Gastroesophageal sphincter (tissue), 4 donors: Measurements from ENCODE around the gene GLRA3. TPM values are rescaled to one million over a fixed set of nuclear protein-coding genes. Genes with fewer than 3 reads are reported as not detected.

Source experiments
- ATAC-seq: fragments of 150-250 bp; one replicate; pipeline ENCODE4 v1.9.1; 2016; ENCODE audit warnings: mild to moderate bottlenecking, moderate library complexity
- H3K27ac ChIP-seq, 4 donors: fragments of 200-600 bp; sonication (generic) in 3 of 4; 1 replicate in 3 of 4; 2 replicates in 1 of 4; pipeline ENCODE4 v1.5.1; 2016 to 2019
- H3K27me3 ChIP-seq: fragments of 200-600 bp; sonication (generic); one replicate; pipeline ENCODE4 v1.5.1; 2019
- H3K36me3 ChIP-seq, 2 donors: fragments of 200-600 bp; sonication (generic); one replicate each; pipeline ENCODE4 v1.5.1; 2019; ENCODE audit warnings: control low read depth in 1 of 2
- H3K4me1 ChIP-seq, 3 donors: fragments of 200-600 bp; sonication (generic); 1 replicate in 2 of 3; 2 replicates in 1 of 3; pipeline ENCODE4 v1.5.1; 2016 to 2019; ENCODE audit warnings: control low read depth in 2 of 3
- H3K4me3 ChIP-seq, 2 donors: fragments of 200-600 bp; sonication (generic); one replicate each; pipeline ENCODE4 v1.5.1; 2019; ENCODE audit warnings: mild to moderate bottlenecking in 1 of 2, moderate library complexity in 1 of 2
- H3K9me3 ChIP-seq, 3 donors: fragments of 200-600 bp; sonication (generic); one replicate each; pipeline ENCODE4 v1.5.1; 2017 to 2019; ENCODE audit warnings: control low read depth in 2 of 3
- EP300 ChIP-seq: sonication (generic); formaldehyde crosslinking; IDR thresholded peaks from one replicate; pipeline ENCODE4 v1.6.1; 2017; ENCODE audit warnings: antibody characterized with exemption, mild to moderate bottlenecking
- POLR2A ChIP-seq, 2 donors: fragments of 450-650 bp; IDR thresholded peaks; one replicate each; pipeline ENCODE4 v1.6.1; 2017; ENCODE audit warnings: antibody characterized with exemption in 2 of 2, mild to moderate bottlenecking in 2 of 2, moderate library complexity in 1 of 2
- POLR2AphosphoS5 ChIP-seq: sonication (generic); formaldehyde crosslinking; IDR thresholded peaks from one replicate; pipeline ENCODE4 v1.6.1; 2017; ENCODE audit warnings: antibody characterized with exemption
- WGBS, 2 donors: methylation state at CpG; one replicate each; pipeline ENCODE4 v1.1.5; 2018; ENCODE audit warnings: low coverage in 1 of 2; 5-methylcytosine and 5-hydroxymethylcytosine counted together
- total RNA-seq, 4 donors: library from RNA; depleted of rRNA; stranded (reverse); fragments of >200 nt; gene quantifications; one replicate each; pipeline ENCODE4 v1.1.0, GENCODE V29; 2016
- TF ChIP-seq, protein P1 (sequence below), 4 experiments: fragments of 200-600 bp in 2 of 4; fragments of 450-650 bp in 2 of 4; sonication (generic) in 1 of 4; IDR thresholded peaks; one replicate each; pipeline ENCODE4 v1.5.1; 2017 to 2019; ENCODE audit warnings: antibody characterized with exemption in 4 of 4, mild to moderate bottlenecking in 2 of 4, moderate library complexity in 2 of 4

The GLRA3 gene
- total RNA-seq, 4 donors from 2014 or later, result 0.13 TPM; not detected in 3

DNA sequence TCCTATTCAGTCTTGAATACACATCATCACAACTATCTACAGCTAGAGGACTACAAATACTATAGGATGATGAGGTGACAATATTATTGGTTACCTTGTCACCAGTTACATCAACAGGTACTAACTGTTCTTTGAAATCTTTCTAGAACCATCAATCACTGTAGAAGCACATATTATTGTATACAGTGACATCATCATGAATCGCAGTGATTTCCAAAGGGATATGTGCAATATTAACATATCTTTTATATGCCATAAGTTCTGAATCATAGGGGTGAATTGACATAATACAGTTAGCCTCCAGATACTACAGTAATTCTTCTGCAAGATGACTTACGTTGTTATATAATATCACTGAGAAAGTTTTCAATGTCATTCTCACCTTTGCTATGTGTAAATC is 201.6 kb downstream of the GLRA3 start:
- Histone ChIP-seq H3K36me3 (no peaks in the 10 kb centered on the region), H3K27ac (no peak overlapping the region), H3K4me3 (no peak overlapping the region), H3K9me3 (no peaks in the 10 kb centered on the region), H3K4me1 (peaks cover 0 to 18% (median 0%) of the 10 kb centered on the region in 3 donors), H3K27me3 (no peaks in the 10 kb centered on the region)
- TF ChIP-seq EP300, result no peak
- TF ChIP-seq, protein P1, sequence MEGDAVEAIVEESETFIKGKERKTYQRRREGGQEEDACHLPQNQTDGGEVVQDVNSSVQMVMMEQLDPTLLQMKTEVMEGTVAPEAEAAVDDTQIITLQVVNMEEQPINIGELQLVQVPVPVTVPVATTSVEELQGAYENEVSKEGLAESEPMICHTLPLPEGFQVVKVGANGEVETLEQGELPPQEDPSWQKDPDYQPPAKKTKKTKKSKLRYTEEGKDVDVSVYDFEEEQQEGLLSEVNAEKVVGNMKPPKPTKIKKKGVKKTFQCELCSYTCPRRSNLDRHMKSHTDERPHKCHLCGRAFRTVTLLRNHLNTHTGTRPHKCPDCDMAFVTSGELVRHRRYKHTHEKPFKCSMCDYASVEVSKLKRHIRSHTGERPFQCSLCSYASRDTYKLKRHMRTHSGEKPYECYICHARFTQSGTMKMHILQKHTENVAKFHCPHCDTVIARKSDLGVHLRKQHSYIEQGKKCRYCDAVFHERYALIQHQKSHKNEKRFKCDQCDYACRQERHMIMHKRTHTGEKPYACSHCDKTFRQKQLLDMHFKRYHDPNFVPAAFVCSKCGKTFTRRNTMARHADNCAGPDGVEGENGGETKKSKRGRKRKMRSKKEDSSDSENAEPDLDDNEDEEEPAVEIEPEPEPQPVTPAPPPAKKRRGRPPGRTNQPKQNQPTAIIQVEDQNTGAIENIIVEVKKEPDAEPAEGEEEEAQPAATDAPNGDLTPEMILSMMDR (IDR thresholded peaks at IDR 0.05), result no peak
- WGBS, 2 donors, result 56 to 100% methylated on average over 2 of the region's 2 CpGs
- ATAC-seq, result no peak

DNA sequence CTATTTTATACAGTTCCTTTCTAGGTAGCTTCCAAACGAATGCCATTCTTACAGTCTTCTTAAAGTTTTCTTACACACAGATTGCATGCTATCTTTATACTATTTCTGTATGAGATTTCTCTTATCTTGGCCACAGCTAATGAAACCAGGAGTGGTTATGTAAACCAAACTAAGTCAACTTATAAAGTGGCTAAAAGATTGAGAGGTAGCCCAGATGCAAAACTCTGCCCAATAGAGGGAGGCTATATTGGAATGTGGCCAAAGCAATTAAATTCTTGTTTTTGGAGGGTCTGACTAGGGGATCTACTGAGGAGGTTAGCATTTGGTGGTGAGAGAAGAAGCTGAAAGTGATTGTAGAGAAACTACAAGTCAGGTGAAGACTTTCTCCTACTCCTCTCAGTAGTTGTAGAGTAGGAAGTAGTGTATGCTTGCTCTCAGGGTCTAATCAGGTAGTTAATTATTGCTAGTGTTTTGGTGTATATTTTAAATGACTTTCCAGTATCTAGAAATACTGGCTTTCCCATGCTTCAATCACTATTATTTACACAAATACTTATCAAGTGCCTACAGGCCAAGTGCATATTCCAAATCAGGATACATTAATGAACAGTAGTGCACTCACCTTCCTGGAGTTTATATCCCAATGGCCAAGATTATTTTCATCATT is 202.6 kb downstream of the GLRA3 start:
- TF ChIP-seq EP300 (no peak), POLR2AphosphoS5 (no peak), POLR2A (IDR thresholded peaks at IDR 0.05) (no peak)
- TF ChIP-seq, protein P1 (IDR thresholded peaks at IDR 0.05), result no peak
- H3K27me3 ChIP-seq, result no peaks in the 10 kb centered on the region
- H3K4me3 ChIP-seq, result no peak overlapping the region
- H3K36me3 ChIP-seq, result no peaks in the 10 kb centered on the region
- peaks cover 0 to 18% (median 0%) of the 10 kb centered on the region in 3 donors for H3K4me1 ChIP-seq
- WGBS, 2 donors, result 42 to 50% methylated on average over 1 of the region's 1 CpG
- ATAC-seq, result no peak
- no peak overlapping the region for H3K27ac ChIP-seq
- H3K9me3 ChIP-seq, result no peaks in the 10 kb centered on the region

DNA sequence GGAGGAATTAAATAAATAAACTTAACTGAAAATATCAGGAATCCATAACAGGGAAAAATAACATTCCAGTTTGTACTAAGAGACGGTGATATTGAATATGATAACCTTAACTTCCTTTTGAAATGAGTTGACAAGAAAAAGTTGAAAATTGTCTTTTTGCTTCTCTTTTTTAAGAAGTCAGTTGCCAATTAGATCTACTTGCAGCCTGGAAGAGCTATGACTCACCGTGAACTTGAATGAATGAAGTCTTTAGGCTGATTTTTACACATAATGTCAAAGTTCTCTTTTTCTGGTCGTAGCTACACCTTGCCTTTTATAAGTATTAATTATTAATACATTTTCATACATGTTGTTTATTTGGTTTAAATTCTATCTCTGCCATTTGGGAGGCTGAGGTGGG is 212.4 kb downstream of the GLRA3 start:
- H3K4me3 ChIP-seq, result no peak overlapping the region
- TF ChIP-seq POLR2AphosphoS5 (no peak), EP300 (no peak), POLR2A (IDR thresholded peaks at IDR 0.05) (no peak)
- TF ChIP-seq, protein P1 (IDR thresholded peaks at IDR 0.05), result no peak
- H3K36me3 ChIP-seq, result no peaks in the 10 kb centered on the region
- no peaks in the 10 kb centered on the region for H3K27me3 ChIP-seq
- no peaks in the 10 kb centered on the region for H3K9me3 ChIP-seq
- no peak for ATAC-seq
- H3K27ac ChIP-seq, result no peak overlapping the region
- WGBS, 2 donors, result 66 to 68% methylated on average over 3 of the region's 3 CpGs
- no peaks in the 10 kb centered on the region for H3K4me1 ChIP-seq

DNA sequence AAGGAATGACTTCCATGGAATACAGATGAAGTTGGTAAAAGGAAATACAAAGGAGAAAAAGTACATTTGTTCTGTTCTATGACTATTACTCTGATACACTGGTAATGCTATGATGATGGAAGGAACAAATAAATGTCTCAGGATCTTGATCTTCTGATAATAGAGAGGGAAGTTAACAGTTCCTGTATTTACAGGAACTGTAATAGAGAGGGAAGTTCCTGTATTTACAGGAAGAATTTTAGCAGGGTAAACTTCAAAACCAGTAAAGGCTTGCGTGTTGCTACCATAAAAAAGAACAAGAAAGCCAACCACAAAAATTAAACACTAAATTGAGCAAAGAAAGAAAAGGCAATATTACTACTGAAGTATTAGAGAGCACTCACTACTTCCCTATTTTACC is 215.1 kb downstream of the GLRA3 start:
- Histone ChIP-seq H3K4me1 (peaks cover 0 to 3% (median 0%) of the 10 kb centered on the region in 3 donors), H3K9me3 (no peaks in the 10 kb centered on the region), H3K4me3 (no peak overlapping the region), H3K36me3 (no peaks in the 10 kb centered on the region), H3K27me3 (no peaks in the 10 kb centered on the region), H3K27ac (no peak overlapping the region)
- ATAC-seq, result no peak
- WGBS, 2 donors, result 67 to 69% methylated on average over 1 of the region's 1 CpG
- no peak for TF ChIP-seq POLR2A (IDR thresholded peaks at IDR 0.05)
- TF ChIP-seq POLR2AphosphoS5, result no peak
- no peak for TF ChIP-seq EP300
- TF ChIP-seq, protein P1 (IDR thresholded peaks at IDR 0.05), result no peak

DNA sequence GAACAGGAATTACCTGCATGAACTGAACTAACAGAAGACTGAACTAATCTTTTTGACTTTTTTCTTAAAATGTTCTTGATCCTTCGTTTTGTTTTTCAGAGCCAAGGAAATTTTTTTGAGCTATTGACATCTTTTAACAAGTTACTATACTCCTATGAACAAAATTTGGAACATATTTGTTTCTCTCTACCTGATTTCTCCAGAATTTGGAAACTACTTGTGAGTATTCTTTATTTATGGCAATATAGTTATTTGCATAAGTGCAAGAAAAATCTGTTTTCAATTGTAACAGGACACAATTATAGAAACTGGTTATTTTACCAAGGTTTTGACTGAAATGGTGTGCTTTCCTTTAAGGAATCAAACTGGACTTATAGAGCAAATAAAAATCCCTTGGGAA is 217.3 kb downstream of the GLRA3 start:
- H3K27ac ChIP-seq, result no peak overlapping the region
- no peaks in the 10 kb centered on the region for H3K27me3 ChIP-seq
- no peak overlapping the region for H3K4me3 ChIP-seq
- H3K36me3 ChIP-seq, result no peaks in the 10 kb centered on the region
- WGBS, 2 donors, result 100% methylated on average over 1 of the region's 1 CpG
- TF ChIP-seq POLR2AphosphoS5, result no peak
- no peak for TF ChIP-seq EP300
- TF ChIP-seq, protein P1 (IDR thresholded peaks at IDR 0.05), result no peak
- TF ChIP-seq POLR2A (IDR thresholded peaks at IDR 0.05), result no peak
- peaks cover 0 to 3% (median 0%) of the 10 kb centered on the region in 3 donors for H3K4me1 ChIP-seq
- no peaks in the 10 kb centered on the region for H3K9me3 ChIP-seq
- no peak for ATAC-seq
